Measurements from ENCODE around the gene POLR2F.

The POLR2F gene

GRCh38 chr22:38007330-38007902, 53.9 kb downstream of the POLR2F start:
- H3K4me3 ChIP-seq (ENCODE audit: low read depth in 1 of 2, low read length in 1 of 2) = no peak overlapping the region
- no peak overlapping the region for H3K27ac ChIP-seq
- H3K9me3 ChIP-seq = no peaks in the 10 kb centered on the region
- H3K36me3 ChIP-seq = no peaks in the 10 kb centered on the region
- H3K4me1 ChIP-seq (ENCODE audit: control insufficient read depth in 1 of 2, insufficient read depth in 1 of 2, low read depth in 1 of 2, low read length in 1 of 2) = no peaks in the 10 kb centered on the region
- H3K27me3 ChIP-seq = no peaks in the 10 kb centered on the region
- no peak for TF ChIP-seq CTCF (IDR thresholded peaks at IDR 0.05)

GRCh38 chr22:38009000-38009806, 55.7 kb downstream of the POLR2F start:
- no peaks in the 10 kb centered on the region for H3K4me1 ChIP-seq (ENCODE audit: control insufficient read depth in 1 of 2, insufficient read depth in 1 of 2, low read depth in 1 of 2, low read length in 1 of 2)
- no peaks in the 10 kb centered on the region for H3K9me3 ChIP-seq
- H3K4me3 ChIP-seq (ENCODE audit: low read depth in 1 of 2, low read length in 1 of 2) = no peak overlapping the region
- H3K36me3 ChIP-seq = no peaks in the 10 kb centered on the region
- no peaks in the 10 kb centered on the region for H3K27me3 ChIP-seq
- no peak for TF ChIP-seq CTCF (IDR thresholded peaks at IDR 0.05)
- no peak overlapping the region for H3K27ac ChIP-seq

GRCh38 chr22:38012604-38013072, 59.1 kb downstream of the POLR2F start:
- Histone ChIP-seq H3K4me1 (ENCODE audit: control insufficient read depth in 1 of 2, insufficient read depth in 1 of 2, low read depth in 1 of 2, low read length in 1 of 2) (peaks cover 0 to 6% of the 10 kb centered on the region in 2 experiments), H3K9me3 (no peaks in the 10 kb centered on the region), H3K4me3 (ENCODE audit: low read depth in 1 of 2, low read length in 1 of 2) (no peak overlapping the region), H3K27ac (no peak overlapping the region), H3K27me3 (no peaks in the 10 kb centered on the region), H3K36me3 (no peaks in the 10 kb centered on the region)
- TF ChIP-seq CTCF (IDR thresholded peaks at IDR 0.05) = no peak

GRCh38 chr22:38014083-38014482, 60.6 kb downstream of the POLR2F start:
- Histone ChIP-seq H3K4me3 (ENCODE audit: low read depth in 1 of 2, low read length in 1 of 2) (no peak overlapping the region), H3K4me1 (ENCODE audit: control insufficient read depth in 1 of 2, insufficient read depth in 1 of 2, low read depth in 1 of 2, low read length in 1 of 2) (peaks cover 0 to 6% of the 10 kb centered on the region in 2 experiments), H3K27me3 (no peaks in the 10 kb centered on the region), H3K9me3 (no peaks in the 10 kb centered on the region), H3K36me3 (no peaks in the 10 kb centered on the region), H3K27ac (no peak overlapping the region)
- TF ChIP-seq CTCF (IDR thresholded peaks at IDR 0.05) = no peak

GRCh38 chr22:38016182-38017151, 63.0 kb downstream of the POLR2F start:
- Histone ChIP-seq H3K9me3 (no peaks in the 10 kb centered on the region), H3K4me1 (ENCODE audit: control insufficient read depth in 1 of 2, insufficient read depth in 1 of 2, low read depth in 1 of 2, low read length in 1 of 2) (peaks cover 0 to 6% of the 10 kb centered on the region in 2 experiments), H3K4me3 (ENCODE audit: low read depth in 1 of 2, low read length in 1 of 2) (no peak overlapping the region), H3K27ac (no peak overlapping the region), H3K27me3 (no peaks in the 10 kb centered on the region), H3K36me3 (no peaks in the 10 kb centered on the region)
- TF ChIP-seq CTCF (IDR thresholded peaks at IDR 0.05) = no peak
